ENCODE data around the gene PDE6B. TPM values are rescaled to one million over a fixed set of nuclear protein-coding genes. Genes with fewer than 3 reads are reported as not detected.

PDE6B gene
- total RNA-seq, 4 donors from 2014 or later, result not detected

DNA sequence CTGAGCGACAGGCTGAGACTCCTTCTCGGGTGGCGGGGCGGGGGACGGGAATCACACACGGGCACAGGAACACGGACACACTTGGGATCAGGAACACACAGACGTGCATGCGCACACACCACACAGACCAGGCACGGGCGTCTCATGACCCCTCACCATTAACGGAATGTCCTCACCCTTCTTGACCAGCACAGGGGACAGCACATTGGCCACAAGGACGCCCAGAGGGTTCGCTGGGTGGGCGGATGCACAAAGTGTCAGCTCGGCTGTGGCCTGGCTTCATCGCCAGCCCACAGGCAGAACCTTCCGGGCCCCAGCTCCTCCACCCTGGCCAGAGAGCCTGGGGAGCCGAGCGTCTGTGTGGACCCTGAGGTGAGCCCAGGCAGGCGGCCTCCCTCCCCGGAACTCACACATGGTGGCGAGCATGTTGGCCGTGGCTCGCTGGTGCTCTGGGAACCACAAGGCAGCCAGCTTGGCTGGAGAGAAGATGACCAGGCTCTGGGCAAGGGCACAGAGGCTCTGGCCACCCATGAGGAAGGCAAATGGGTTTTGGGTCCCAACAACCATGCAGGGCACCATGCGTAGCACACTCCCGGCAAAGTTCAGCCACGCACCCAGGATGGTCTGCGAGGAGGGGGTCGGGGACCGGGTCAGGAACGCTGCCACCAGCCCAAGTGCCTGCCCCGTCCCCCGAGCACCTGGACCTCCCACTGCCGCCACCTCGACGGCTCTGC is 60.5 kb downstream of the PDE6B start:
- no peaks in the 10 kb centered on the region for H3K9me3 ChIP-seq
- ATAC-seq (no peak), DNase-seq (no peak)
- H3K4me1 ChIP-seq, result peaks cover 18 to 29% of the 10 kb centered on the region in 2 donors
- no peaks in the 10 kb centered on the region for H3K36me3 ChIP-seq
- H3K4me3 ChIP-seq, result no peak overlapping the region
- in situ Hi-C loops (cut with MboI; ENCODE audit: low sequenced_read_pairs in 4 of 4), result no loop called here
- intact Hi-C loops (cut with DNase I; ENCODE audit: low total_unique reads), result loop anchor here (5.0 to 10.0 kb wide), 2 partner anchors 246 to 489 kb away; partner anchors contain the start of genes GAK, SPON2 and TMEM175
- H3K27ac ChIP-seq, result peak overlapping the region in 1 of 4 donors; percentile 93
- H3K27me3 ChIP-seq, result peaks cover 0 to 4% (median 0%) of the 10 kb centered on the region in 3 donors
- TF ChIP-seq POLR2A (IDR thresholded peaks at IDR 0.05), result no peak
- TF ChIP-seq, protein P1, sequence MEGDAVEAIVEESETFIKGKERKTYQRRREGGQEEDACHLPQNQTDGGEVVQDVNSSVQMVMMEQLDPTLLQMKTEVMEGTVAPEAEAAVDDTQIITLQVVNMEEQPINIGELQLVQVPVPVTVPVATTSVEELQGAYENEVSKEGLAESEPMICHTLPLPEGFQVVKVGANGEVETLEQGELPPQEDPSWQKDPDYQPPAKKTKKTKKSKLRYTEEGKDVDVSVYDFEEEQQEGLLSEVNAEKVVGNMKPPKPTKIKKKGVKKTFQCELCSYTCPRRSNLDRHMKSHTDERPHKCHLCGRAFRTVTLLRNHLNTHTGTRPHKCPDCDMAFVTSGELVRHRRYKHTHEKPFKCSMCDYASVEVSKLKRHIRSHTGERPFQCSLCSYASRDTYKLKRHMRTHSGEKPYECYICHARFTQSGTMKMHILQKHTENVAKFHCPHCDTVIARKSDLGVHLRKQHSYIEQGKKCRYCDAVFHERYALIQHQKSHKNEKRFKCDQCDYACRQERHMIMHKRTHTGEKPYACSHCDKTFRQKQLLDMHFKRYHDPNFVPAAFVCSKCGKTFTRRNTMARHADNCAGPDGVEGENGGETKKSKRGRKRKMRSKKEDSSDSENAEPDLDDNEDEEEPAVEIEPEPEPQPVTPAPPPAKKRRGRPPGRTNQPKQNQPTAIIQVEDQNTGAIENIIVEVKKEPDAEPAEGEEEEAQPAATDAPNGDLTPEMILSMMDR (IDR thresholded peaks at IDR 0.05 in 4 of 5, conservative IDR thresholded peaks at IDR 0.05 in 1 of 5), result no peak

DNA sequence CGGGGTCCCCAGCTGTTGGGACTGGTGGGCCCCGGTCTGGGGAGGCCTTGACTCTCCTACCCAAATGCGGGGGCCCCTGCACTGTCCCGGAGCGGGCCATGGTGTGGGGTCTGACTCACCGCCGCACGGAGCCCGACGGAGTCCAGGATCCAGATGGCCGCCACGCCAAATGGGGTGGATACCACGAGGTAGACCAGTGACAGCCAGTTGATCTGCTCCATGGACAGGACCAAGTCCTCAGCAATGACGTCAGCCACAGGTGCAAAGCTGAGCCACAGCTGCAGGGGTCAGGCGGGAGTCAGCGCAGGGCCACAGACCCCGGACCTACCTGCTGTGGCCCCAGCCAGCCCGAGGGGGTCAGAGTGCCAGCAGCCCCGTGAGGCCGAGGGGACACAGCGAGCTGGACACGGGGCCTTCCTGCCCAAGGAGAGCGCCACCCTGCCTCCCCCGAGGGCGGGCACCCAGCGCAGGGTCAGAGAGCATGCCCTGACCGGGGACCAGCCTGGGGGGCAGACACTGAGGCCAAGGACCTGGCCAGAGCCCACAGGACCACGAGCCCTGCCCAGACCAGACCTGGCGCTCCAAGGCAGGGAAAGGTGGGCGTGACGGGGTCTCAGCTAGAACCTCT is 61.2 kb downstream of the PDE6B start:
- intact Hi-C loops (cut with DNase I; ENCODE audit: low total_unique reads), result loop anchor here (1.0 to 10.0 kb wide), 3 partner anchors 96 to 488 kb away; partner anchors contain the start of genes GAK, SPON2 and TMEM175
- no peaks in the 10 kb centered on the region for H3K27me3 ChIP-seq
- ATAC-seq (no peak), DNase-seq (no peak)
- H3K27ac ChIP-seq, result peak overlapping the region; percentile 79 to 93 (median 92)
- H3K4me1 ChIP-seq, result peaks cover 16 to 28% of the 10 kb centered on the region in 2 donors
- TF ChIP-seq POLR2A (IDR thresholded peaks at IDR 0.05), result no peak
- no peaks in the 10 kb centered on the region for H3K36me3 ChIP-seq
- H3K9me3 ChIP-seq, result no peaks in the 10 kb centered on the region
- peak overlapping the region in 1 of 4 donors; percentile 74 for H3K4me3 ChIP-seq
- in situ Hi-C loops (cut with MboI; ENCODE audit: low sequenced_read_pairs in 4 of 4), result no loop called here

DNA sequence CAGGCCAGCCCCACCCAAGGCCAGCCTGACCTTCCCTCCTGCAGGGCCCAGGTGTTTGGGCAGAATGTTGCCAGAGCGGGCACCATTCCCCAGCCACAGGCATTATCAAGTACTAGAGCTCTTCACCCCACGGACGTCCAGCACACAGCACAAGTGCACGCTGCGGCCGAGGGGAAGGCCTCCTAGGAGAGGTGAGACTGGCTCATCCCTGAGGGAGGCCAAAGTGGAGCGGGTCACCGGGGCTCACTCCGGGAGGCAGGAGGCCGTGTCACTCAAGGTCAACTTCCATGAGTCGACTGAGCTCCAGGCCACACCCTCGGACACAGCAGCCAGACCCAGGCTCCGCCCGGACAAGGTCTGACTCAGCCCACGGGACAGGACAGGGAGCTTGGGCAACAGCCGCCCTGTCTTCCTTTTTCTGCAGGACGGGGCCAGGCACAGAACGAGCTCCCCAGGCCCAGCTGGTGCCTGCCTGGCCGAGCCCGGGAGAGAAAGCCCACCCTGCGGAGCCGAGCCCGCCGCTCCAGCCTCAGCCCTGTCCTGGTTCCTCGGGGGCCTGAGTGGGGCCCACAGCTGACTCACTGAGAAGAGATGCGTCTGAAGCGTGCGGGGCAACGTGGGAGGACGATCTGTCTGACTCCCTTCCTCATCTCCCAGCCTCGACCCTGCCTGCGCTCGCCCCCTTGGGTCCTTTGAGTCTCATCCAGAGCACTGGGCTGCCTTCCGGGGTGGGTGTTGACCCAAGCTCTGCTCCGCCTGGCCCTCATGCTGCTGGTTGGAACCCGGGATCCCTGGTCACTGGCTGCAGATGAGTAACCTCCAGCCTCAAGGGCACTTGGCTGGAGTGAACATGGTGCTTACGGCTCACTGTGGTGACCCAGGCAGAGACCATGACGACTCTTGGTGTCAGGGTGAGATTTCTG is 61.9 kb downstream of the PDE6B start:
- Histone ChIP-seq H3K27me3 (no peaks in the 10 kb centered on the region), H3K36me3 (no peaks in the 10 kb centered on the region), H3K4me1 (peaks cover 16 to 28% of the 10 kb centered on the region in 2 donors), H3K4me3 (peak overlapping the region; percentile 48 to 74 (median 54)), H3K27ac (peak overlapping the region; percentile 79 to 93 (median 92)), H3K9me3 (no peaks in the 10 kb centered on the region)
- DNase-seq (peak; percentile 95 to 97), ATAC-seq (peak; percentile 86 to 94)
- in situ Hi-C loops (cut with MboI; ENCODE audit: low sequenced_read_pairs in 4 of 4) (no loop called here), intact Hi-C loops (cut with DNase I; ENCODE audit: low total_unique reads) (loop anchor here (1.0 to 10.0 kb wide), 3 partner anchors 95 to 487 kb away; partner anchors contain the start of genes GAK, SPON2 and TMEM175)
- TF ChIP-seq, protein P1 (IDR thresholded peaks at IDR 0.05 in 4 of 5, conservative IDR thresholded peaks at IDR 0.05 in 1 of 5), result no peak
- TF ChIP-seq POLR2A (IDR thresholded peaks at IDR 0.05), result peak; percentile 76 to 82

DNA sequence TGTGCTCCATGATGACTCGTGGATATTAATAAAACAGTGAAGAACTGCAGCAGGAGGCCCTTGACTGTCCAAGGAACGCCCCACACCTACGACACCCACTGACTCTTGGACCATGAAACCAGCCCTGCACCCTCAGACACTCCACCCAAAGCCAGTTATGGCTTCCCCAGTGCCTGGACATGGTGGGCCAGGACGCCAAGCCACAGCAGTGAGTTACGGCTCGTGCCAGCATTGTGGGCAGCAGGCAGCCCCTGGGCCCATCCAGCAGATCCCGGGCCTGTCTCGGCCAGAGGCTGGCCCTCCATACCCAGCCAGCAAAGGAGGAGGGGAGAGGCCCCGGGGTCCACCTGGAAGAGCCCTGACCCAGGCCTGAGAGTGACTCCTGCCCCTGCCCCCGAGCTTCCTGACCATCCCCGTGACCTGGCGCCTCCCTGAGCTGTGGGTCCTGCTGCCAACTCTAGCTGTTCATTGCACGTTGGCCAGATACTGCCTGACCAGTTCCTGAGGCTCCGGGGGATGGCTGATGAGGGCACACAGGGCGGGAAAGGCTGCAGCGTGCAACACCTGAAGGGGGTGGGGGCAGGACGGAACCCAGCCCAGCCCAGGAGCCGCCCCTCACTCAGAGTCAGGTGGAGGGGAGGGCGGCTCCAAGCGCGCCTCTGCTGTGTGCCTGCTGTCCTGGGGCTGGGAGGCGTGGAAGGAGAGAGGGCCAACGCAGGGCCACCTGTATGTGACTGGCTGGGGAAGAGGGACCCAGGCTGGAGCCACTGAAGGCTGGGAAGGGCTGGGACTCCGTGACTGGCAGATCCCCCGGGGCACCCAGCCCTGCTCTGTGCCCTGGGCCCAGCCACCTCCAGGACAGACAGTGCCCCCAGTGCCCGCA is 62.8 kb downstream of the PDE6B start:
- Histone ChIP-seq H3K27ac (peak overlapping the region; percentile 79 to 93 (median 92)), H3K27me3 (no peaks in the 10 kb centered on the region), H3K4me3 (peak overlapping the region; percentile 48 to 74 (median 54)), H3K9me3 (no peaks in the 10 kb centered on the region), H3K36me3 (no peaks in the 10 kb centered on the region), H3K4me1 (peaks cover 16 to 26% of the 10 kb centered on the region in 2 donors)
- DNase-seq (peak in 1 of 2 donors; percentile 63), ATAC-seq (peak; percentile 14 to 19)
- in situ Hi-C loops (cut with MboI; ENCODE audit: low sequenced_read_pairs in 4 of 4) (no loop called here), intact Hi-C loops (cut with DNase I; ENCODE audit: low total_unique reads) (loop anchor here (1.0 to 10.0 kb wide), 4 partner anchors 17 to 487 kb away; partner anchors contain the start of genes GAK, PCGF3, SPON2 and TMEM175)
- no peak for TF ChIP-seq POLR2A (IDR thresholded peaks at IDR 0.05)
- TF ChIP-seq, protein P1 (IDR thresholded peaks at IDR 0.05 in 4 of 5, conservative IDR thresholded peaks at IDR 0.05 in 1 of 5), result no peak

All from gastrocnemius medialis (tissue), 4 donors.